Smooth muscle cell (in vitro differentiated cells): ENCODE results near the gene PLCL2. TPM values are rescaled to one million over a fixed set of nuclear protein-coding genes. Genes with fewer than 3 reads are reported as not detected.

Source experiments
- DNase-seq: peaks from one replicate; lab custom pipeline; 2025; ENCODE audit not compliant: unreplicated experiment; lab: John Stamatoyannopoulos, UW
- H2AFZ ChIP-seq: fragments of 200-600 bp; sonication (generic); 2 replicates; pipeline ENCODE4 v1.6.0; 2016; ENCODE audit warnings: antibody characterized with exemption, low read depth, mild to moderate bottlenecking
- H3F3A ChIP-seq: fragments of 200-600 bp; sonication (generic); 2 replicates; pipeline ENCODE4 v1.6.0; 2017; ENCODE audit warnings: antibody characterized with exemption, low read depth
- H3K27ac ChIP-seq: fragments of 200-600 bp; sonication (generic); 2 replicates; pipeline ENCODE4 v1.5.1; 2016; ENCODE audit warnings: low read depth, mild to moderate bottlenecking
- H3K27me3 ChIP-seq: fragments of 200-600 bp; sonication (generic); 2 replicates; pipeline ENCODE4 v1.6.1; 2016; ENCODE audit warnings: low read depth, mild to moderate bottlenecking
- H3K36me3 ChIP-seq: fragments of 200-600 bp; sonication (generic); 2 replicates; pipeline ENCODE4 v1.5.1; 2016; ENCODE audit warnings: low read depth
- H3K4me1 ChIP-seq: fragments of 200-600 bp; sonication (generic); 2 replicates; pipeline ENCODE4 v1.5.1; 2016; ENCODE audit warnings: low read depth
- H3K4me2 ChIP-seq: fragments of 200-600 bp; sonication (generic); 2 replicates; pipeline ENCODE4 v1.6.0; 2016; ENCODE audit warnings: mild to moderate bottlenecking
- H3K4me3 ChIP-seq: fragments of 200-600 bp; sonication (generic); 2 replicates; pipeline ENCODE4 v1.5.1; 2016; ENCODE audit warnings: mild to moderate bottlenecking
- H3K79me2 ChIP-seq: fragments of 200-600 bp; sonication (generic); 2 replicates; pipeline ENCODE4 v1.6.0; 2016; ENCODE audit warnings: low read depth, mild to moderate bottlenecking
- H3K9ac ChIP-seq: fragments of 200-600 bp; sonication (generic); 2 replicates; pipeline ENCODE4 v1.6.0; 2016; ENCODE audit warnings: low read depth
- H3K9me3 ChIP-seq: fragments of 200-600 bp; sonication (generic); replicated peaks from 2 replicates; pipeline ENCODE4 v1.5.1; 2016; ENCODE audit warnings: low read depth
- H4K20me1 ChIP-seq: fragments of 200-600 bp; sonication (generic); 2 replicates; pipeline ENCODE4 v1.6.0; 2016; ENCODE audit warnings: low read depth
- WGBS: methylation state at CpG from one replicate; pipeline ENCODE4 v1.1.7; 2016; ENCODE audit warnings: low lambda C conversion rate; 5-methylcytosine and 5-hydroxymethylcytosine counted together
- polyA plus RNA-seq: library from polyadenylated mRNA; unstranded; fragments of >200 nt; fragmentation: Nextera tagmentation; extraction: Ambion mirVana; gene quantifications from 2 replicates; pipeline ENCODE4 v1.2.1, GENCODE V29; 2016
- total RNA-seq: library from RNA; depleted of rRNA; stranded (reverse); fragments of >200 nt; gene quantifications from 2 replicates; pipeline ENCODE4 v1.2.3, GENCODE V29; 2014
- TF ChIP-seq, protein P1 (sequence below): fragments of 200-600 bp; sonication (generic); IDR thresholded peaks from 2 replicates; pipeline ENCODE4 v1.5.1; 2017; ENCODE audit warnings: borderline replicate concordance, mild to moderate bottlenecking, antibody characterized with exemption; ENCODE audit not compliant: insufficient read depth, poor library complexity, severe bottlenecking

The PLCL2 gene
- total and polyA plus RNA-seq, 2 experiments from 2014 or later = 2.1 to 5.0 TPM

DNA sequence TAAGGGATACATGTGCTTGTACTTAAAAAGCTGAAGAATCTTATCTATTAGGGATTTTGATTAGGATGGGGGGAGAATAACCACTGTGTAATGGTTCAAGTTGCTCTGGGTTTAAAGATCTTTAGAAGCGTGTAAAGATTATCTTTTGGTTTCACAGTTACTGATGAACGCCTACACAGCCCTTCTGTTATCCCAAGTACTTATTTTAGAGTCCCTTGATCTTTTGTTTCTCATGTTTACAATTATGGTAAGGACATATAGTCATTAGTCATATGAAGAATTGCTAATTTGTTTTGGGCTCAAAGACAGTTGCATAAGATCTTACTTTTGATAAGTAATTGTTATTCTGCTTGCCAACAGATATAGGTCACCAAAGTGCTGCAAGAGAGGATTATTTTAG is 160.1 kb downstream of the PLCL2 start:
- Histone ChIP-seq H3K4me2 (no peak overlapping the region), H3K4me3 (no peak overlapping the region), H3K79me2 (no peaks in the 10 kb centered on the region), H2AFZ (no peak overlapping the region), H3K9ac (no peak overlapping the region), H3K4me1 (peaks cover 16% of the 10 kb centered on the region), H4K20me1 (no peaks in the 10 kb centered on the region), H3K9me3 (peaks cover 6% of the 10 kb centered on the region), H3K27ac (no peak overlapping the region), H3K27me3 (no peaks in the 10 kb centered on the region), H3K36me3 (no peaks in the 10 kb centered on the region), H3F3A (no peaks in the 10 kb centered on the region)
- WGBS = 35% methylated on average over 2 of the region's 2 CpGs
- TF ChIP-seq, protein P1, sequence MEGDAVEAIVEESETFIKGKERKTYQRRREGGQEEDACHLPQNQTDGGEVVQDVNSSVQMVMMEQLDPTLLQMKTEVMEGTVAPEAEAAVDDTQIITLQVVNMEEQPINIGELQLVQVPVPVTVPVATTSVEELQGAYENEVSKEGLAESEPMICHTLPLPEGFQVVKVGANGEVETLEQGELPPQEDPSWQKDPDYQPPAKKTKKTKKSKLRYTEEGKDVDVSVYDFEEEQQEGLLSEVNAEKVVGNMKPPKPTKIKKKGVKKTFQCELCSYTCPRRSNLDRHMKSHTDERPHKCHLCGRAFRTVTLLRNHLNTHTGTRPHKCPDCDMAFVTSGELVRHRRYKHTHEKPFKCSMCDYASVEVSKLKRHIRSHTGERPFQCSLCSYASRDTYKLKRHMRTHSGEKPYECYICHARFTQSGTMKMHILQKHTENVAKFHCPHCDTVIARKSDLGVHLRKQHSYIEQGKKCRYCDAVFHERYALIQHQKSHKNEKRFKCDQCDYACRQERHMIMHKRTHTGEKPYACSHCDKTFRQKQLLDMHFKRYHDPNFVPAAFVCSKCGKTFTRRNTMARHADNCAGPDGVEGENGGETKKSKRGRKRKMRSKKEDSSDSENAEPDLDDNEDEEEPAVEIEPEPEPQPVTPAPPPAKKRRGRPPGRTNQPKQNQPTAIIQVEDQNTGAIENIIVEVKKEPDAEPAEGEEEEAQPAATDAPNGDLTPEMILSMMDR = no peak
- DNase-seq = no peak

DNA sequence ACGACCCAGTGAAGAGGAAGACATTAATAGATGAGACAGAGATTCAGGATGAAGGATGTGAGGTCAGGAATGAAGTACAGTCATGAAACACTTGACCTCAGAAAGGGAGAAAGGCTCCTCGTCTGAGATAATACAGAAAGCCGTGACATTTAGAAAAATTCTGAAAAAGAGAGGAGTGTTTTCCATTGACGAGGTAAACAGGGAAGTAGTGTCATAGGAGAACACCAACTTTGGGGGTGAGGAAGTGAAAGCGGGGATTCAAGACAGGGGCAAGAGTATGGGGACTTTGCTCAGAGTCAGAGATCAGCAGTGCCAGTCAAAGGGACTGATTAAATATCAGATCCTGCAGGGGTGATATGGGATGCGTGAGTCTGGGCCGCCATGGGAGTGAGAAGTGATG is 160.9 kb downstream of the PLCL2 start:
- 93% methylated on average over 7 of the region's 7 CpGs for WGBS
- no peak overlapping the region for H3K4me3 ChIP-seq

DNA sequence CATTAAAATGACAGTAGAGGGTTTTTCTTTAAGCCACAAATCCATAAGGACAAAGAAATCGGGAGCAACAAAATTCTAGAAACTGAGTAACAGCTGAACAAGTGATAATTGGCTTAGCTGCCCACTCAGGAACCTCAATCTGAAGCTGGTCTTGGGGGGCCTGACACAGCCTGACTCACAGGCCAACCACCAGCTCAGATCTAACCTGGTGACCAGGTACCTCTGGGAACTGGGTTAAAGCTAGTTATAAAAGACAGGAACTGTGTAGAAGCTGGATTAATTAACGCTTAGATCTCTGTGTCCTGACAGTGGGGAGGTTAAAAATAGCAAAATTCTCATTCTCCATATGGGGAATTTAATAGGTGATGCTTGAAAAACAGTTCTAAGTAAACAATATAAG is 161.9 kb downstream of the PLCL2 start:
- WGBS = 93% methylated on average over 2 of the region's 2 CpGs

More for the DNA sequence above, 160.9 kb downstream of the PLCL2 start:
- TF ChIP-seq, protein P1 = no peak
- H3F3A ChIP-seq = no peaks in the 10 kb centered on the region
- H3K9ac ChIP-seq = no peak overlapping the region
- H3K79me2 ChIP-seq = no peaks in the 10 kb centered on the region
- H4K20me1 ChIP-seq = no peaks in the 10 kb centered on the region
- no peak overlapping the region for H3K4me2 ChIP-seq
- no peaks in the 10 kb centered on the region for H3K36me3 ChIP-seq
- peaks cover 6% of the 10 kb centered on the region for H3K9me3 ChIP-seq
- H3K27ac ChIP-seq = no peak overlapping the region
- H3K27me3 ChIP-seq = no peaks in the 10 kb centered on the region
- no peak overlapping the region for H2AFZ ChIP-seq
- DNase-seq = no peak
- peaks cover 16% of the 10 kb centered on the region for H3K4me1 ChIP-seq

DNA sequence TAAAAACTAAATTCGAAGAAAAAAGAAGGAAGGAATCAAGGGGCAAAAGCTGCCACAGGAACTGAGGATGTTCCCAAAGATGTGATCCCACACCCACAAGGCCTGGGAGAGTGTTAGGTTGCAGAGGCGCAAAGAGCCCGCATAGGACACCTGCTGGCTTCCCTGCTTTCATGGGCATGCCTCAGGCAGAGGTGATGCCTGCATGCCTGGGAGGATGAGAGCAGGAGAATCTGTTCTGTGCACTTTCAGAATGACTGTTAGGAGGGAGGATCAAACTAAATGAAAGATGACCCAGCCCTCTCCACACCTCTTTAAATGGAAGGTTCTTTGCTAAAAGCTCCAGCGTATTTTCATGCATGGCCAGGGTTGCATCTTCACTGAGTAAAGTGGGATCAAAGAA is 162.4 kb downstream of the PLCL2 start:
- Histone ChIP-seq H3K36me3 (no peaks in the 10 kb centered on the region), H3F3A (no peaks in the 10 kb centered on the region), H3K79me2 (no peaks in the 10 kb centered on the region), H4K20me1 (no peaks in the 10 kb centered on the region), H2AFZ (no peak overlapping the region), H3K4me1 (peaks cover 16% of the 10 kb centered on the region), H3K9ac (no peak overlapping the region), H3K27me3 (no peaks in the 10 kb centered on the region), H3K27ac (no peak overlapping the region), H3K4me2 (no peak overlapping the region), H3K4me3 (no peak overlapping the region), H3K9me3 (peaks cover 6% of the 10 kb centered on the region)
- TF ChIP-seq, protein P1 = no peak
- DNase-seq = no peak
- 75% methylated on average over 4 of the region's 4 CpGs for WGBS

More for the DNA sequence above, 161.9 kb downstream of the PLCL2 start:
- H3K9me3 ChIP-seq = peaks cover 6% of the 10 kb centered on the region
- no peaks in the 10 kb centered on the region for H3K79me2 ChIP-seq
- H4K20me1 ChIP-seq = no peaks in the 10 kb centered on the region
- H3K36me3 ChIP-seq = no peaks in the 10 kb centered on the region
- no peak for DNase-seq
- no peak overlapping the region for H3K4me2 ChIP-seq
- no peak overlapping the region for H3K4me3 ChIP-seq
- H3K4me1 ChIP-seq = peaks cover 16% of the 10 kb centered on the region
- H3K27me3 ChIP-seq = no peaks in the 10 kb centered on the region
- H3K9ac ChIP-seq = no peak overlapping the region
- no peak overlapping the region for H2AFZ ChIP-seq
- no peaks in the 10 kb centered on the region for H3F3A ChIP-seq
- TF ChIP-seq, protein P1 = no peak
- no peak overlapping the region for H3K27ac ChIP-seq
